ENCODE results near the gene STKLD1.
"Not testable (repeated sequence)": the region's sequence is repeated elsewhere in the genome, so short reads cannot be mapped to it uniquely, and the experiment has no call there.

The STKLD1 gene

GRCh38 chr9:133366435-133366834 lies 9.7 kb upstream of the STKLD1 start:
- DNase-seq: no peak

GRCh38 chr9:133367221-133367620 lies 8.9 kb upstream of the STKLD1 start:
- no peak for DNase-seq

GRCh38 chr9:133367778-133368177 lies 8.4 kb upstream of the STKLD1 start:
- DNase-seq: no peak

- DNase-seq: no peak
These were observed 7.8 kb upstream of the STKLD1 start for GRCh38 chr9:133368249-133368881.

- no peak for DNase-seq
These were observed 6.7 kb upstream of the STKLD1 start for GRCh38 chr9:133369422-133369821.

- DNase-seq: no peak
These were observed 6.2 kb upstream of the STKLD1 start for GRCh38 chr9:133369933-133370332.

- DNase-seq: no peak
These were observed 5.5 kb upstream of the STKLD1 start for GRCh38 chr9:133370685-133371084.

- DNase-seq: peak; percentile 22
These were observed 4.9 kb upstream of the STKLD1 start for GRCh38 chr9:133371261-133371711.

GRCh38 chr9:133372144-133372543 lies 4.0 kb upstream of the STKLD1 start:
- no peak for DNase-seq

- peak; percentile 61 for DNase-seq
These were observed 1.5 kb upstream of the STKLD1 start for GRCh38 chr9:133374612-133375115.

- DNase-seq: peak; percentile 45
These were observed 946 bp upstream of the STKLD1 start for GRCh38 chr9:133375116-133375723.

GRCh38 chr9:133377280-133377679 lies 1.1 kb downstream of the STKLD1 start:
- DNase-seq: not testable (repeated sequence)

GRCh38 chr9:133377721-133378216 lies 1.6 kb downstream of the STKLD1 start:
- DNase-seq: peak; percentile 82

- no peak for DNase-seq
These were observed 2.3 kb downstream of the STKLD1 start for GRCh38 chr9:133378408-133378962.

- no peak for DNase-seq
These were observed 3.3 kb downstream of the STKLD1 start for GRCh38 chr9:133379153-133380086.

- no peak for DNase-seq
These were observed 4.6 kb downstream of the STKLD1 start for GRCh38 chr9:133380734-133381133.

GRCh38 chr9:133382507-133383141 lies 6.5 kb downstream of the STKLD1 start:
- DNase-seq: no peak

GRCh38 chr9:133383438-133383837 lies 7.3 kb downstream of the STKLD1 start:
- no peak for DNase-seq

GRCh38 chr9:133384736-133385321 lies 8.7 kb downstream of the STKLD1 start:
- no peak for DNase-seq

GRCh38 chr9:133385452-133385851 lies 9.3 kb downstream of the STKLD1 start:
- DNase-seq: no peak

GRCh38 chr9:133386338-133386737 lies 10.2 kb downstream of the STKLD1 start:
- DNase-seq: no peak

- DNase-seq: no peak
These were observed 11.5 kb downstream of the STKLD1 start for GRCh38 chr9:133387680-133388079.

Data from fibroblast of skin of right quadriceps (primary cell).